CD8-positive, alpha-beta memory T cell (primary cell): Measurements from ENCODE around the gene TTLL9. TPM values are rescaled to one million over a fixed set of nuclear protein-coding genes. Genes with fewer than 3 reads are reported as not detected.

Experiments
- CTCF ChIA-PET: fragments of 350-600 bp; sonication (Branson Sonifier 250); formaldehyde crosslinking; loops from one replicate; lab custom pipeline; 2021; ENCODE audit warnings: antibody characterized with exemption; lab: Charles Lee
- POLR2A ChIA-PET: fragments of 350-600 bp; sonication (Branson Sonifier 250); formaldehyde crosslinking; loops from one replicate; lab custom pipeline; 2021; ENCODE audit warnings: antibody characterized with exemption; lab: Charles Lee
- DNase-seq, 5 donors: peaks; one replicate each; pipeline versions ENCODE4 v3.0.0 to v3.0.0-alpha.2; 2020 to 2022; ENCODE audit warnings: mixed read lengths in 1 of 5
- H3K27ac ChIP-seq: one replicate; pipeline ENCODE4 v1.7.0; 2013; ENCODE audit warnings: low read depth, mild to moderate bottlenecking, low read length, moderate library complexity
- H3K27me3 ChIP-seq: 2 replicates; pipeline ENCODE4 v1.7.0; 2013; ENCODE audit warnings: low read length, mild to moderate bottlenecking; ENCODE audit not compliant: insufficient read depth, poor library complexity, severe bottlenecking
- H3K36me3 ChIP-seq: 2 replicates; pipeline ENCODE4 v1.7.0; 2013; ENCODE audit warnings: mild to moderate bottlenecking, low read length, moderate library complexity; ENCODE audit not compliant: insufficient read depth
- H3K4me1 ChIP-seq: 2 replicates; pipeline ENCODE4 v1.7.0; 2013; ENCODE audit warnings: mild to moderate bottlenecking, low read length, moderate library complexity; ENCODE audit not compliant: insufficient read depth
- H3K4me3 ChIP-seq: 2 replicates; pipeline ENCODE4 v1.7.0; 2013; ENCODE audit warnings: mild to moderate bottlenecking, low read length
- H3K9me3 ChIP-seq: 2 replicates; pipeline ENCODE4 v1.7.0; 2013; ENCODE audit warnings: mild to moderate bottlenecking, low read length
- H3K27ac Mint-ChIP-seq, 8 donors: one replicate each; pipeline ENCODE4 v1.8.0; 2020 to 2021; ENCODE audit warnings: mixed read lengths in 8 of 8, mild to moderate bottlenecking in 6 of 8, inconsistent platforms in 3 of 8, moderate library complexity in 3 of 8
- H3K27me3 Mint-ChIP-seq, 2 donors: one replicate each; pipeline ENCODE4 v1.8.0; 2020 to 2021; ENCODE audit warnings: mixed read lengths in 2 of 2, mild to moderate bottlenecking in 1 of 2, moderate library complexity in 1 of 2
- H3K36me3 Mint-ChIP-seq, 3 donors: one replicate each; pipeline ENCODE4 v1.8.0; 2020 to 2021; ENCODE audit warnings: mixed read lengths in 3 of 3, inconsistent platforms in 1 of 3, mild to moderate bottlenecking in 1 of 3
- H3K4me1 Mint-ChIP-seq, 3 donors: one replicate each; pipeline ENCODE4 v1.8.0; 2020 to 2021; ENCODE audit warnings: mixed read lengths in 3 of 3, inconsistent platforms in 1 of 3, mild to moderate bottlenecking in 1 of 3
- H3K4me3 Mint-ChIP-seq, 7 donors: one replicate each; pipeline ENCODE4 v1.8.0; 2020 to 2021; ENCODE audit warnings: mixed read lengths in 7 of 7, mild to moderate bottlenecking in 6 of 7, moderate library complexity in 4 of 7, inconsistent platforms in 2 of 7
- H3K9me3 Mint-ChIP-seq, 5 donors: one replicate each; pipeline ENCODE4 v1.8.0; 2020 to 2022; ENCODE audit warnings: mixed read lengths in 5 of 5, mild to moderate bottlenecking in 3 of 5, moderate library complexity in 2 of 5, inconsistent platforms in 1 of 5
- polyA plus RNA-seq: library from polyadenylated mRNA; unstranded; fragments of 300-500 nt; fragmentation: Illumina TruSeq; gene quantifications from one replicate; pipeline ENCODE4 v1.2.3, GENCODE V29; 2021
- total RNA-seq, 2 experiments: library from RNA; stranded (reverse); gene quantifications; one replicate each; pipeline ENCODE4 v1.2.3, GENCODE V29; 2021

Gene TTLL9
- total and polyA plus RNA-seq, 3 experiments from 2014 or later = not detected

DNA sequence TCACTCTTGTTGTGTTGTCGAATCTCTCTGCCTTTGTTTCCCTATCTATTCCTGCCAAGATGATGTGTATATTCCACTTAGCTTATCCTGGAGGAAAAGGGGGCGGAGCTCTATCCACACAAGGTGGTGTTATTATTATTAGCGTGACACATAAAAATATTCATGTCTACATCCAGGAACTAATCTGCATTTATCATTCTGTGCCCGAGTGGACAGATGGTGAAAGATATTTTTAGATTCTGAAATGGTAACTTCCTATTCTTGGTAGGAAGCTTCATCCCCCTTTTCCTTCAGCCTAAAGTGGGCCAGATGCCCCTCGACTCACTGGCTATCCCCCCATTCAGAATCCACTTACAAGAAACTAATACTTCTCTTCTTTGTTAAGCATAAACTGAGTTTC is 99.6 kb downstream of the TTLL9 start:
- Mint-ChIP-seq H3K36me3 (peaks cover 0 to 4% (median 0%) of the 10 kb centered on the region in 3 donors), H3K27me3 (peaks cover 40 to 77% of the 10 kb centered on the region in 2 donors), H3K4me3 (peak overlapping the region in 2 of 7 donors; percentile 27 to 65), H3K9me3 (peaks cover 0 to 4% (median 2%) of the 10 kb centered on the region in 5 donors), H3K4me1 (peaks cover 5 to 13% (median 8%) of the 10 kb centered on the region in 3 donors), H3K27ac (peak overlapping the region in 2 of 8 donors; percentile 9 to 29)
- Histone ChIP-seq H3K36me3 (no peaks in the 10 kb centered on the region), H3K27me3 (peaks cover 20% of the 10 kb centered on the region), H3K9me3 (no peaks in the 10 kb centered on the region), H3K27ac (no peak overlapping the region), H3K4me1 (no peaks in the 10 kb centered on the region), H3K4me3 (no peak overlapping the region)
- POLR2A ChIA-PET = no interaction called here
- CTCF ChIA-PET = no interaction called here
- no peak for DNase-seq

DNA sequence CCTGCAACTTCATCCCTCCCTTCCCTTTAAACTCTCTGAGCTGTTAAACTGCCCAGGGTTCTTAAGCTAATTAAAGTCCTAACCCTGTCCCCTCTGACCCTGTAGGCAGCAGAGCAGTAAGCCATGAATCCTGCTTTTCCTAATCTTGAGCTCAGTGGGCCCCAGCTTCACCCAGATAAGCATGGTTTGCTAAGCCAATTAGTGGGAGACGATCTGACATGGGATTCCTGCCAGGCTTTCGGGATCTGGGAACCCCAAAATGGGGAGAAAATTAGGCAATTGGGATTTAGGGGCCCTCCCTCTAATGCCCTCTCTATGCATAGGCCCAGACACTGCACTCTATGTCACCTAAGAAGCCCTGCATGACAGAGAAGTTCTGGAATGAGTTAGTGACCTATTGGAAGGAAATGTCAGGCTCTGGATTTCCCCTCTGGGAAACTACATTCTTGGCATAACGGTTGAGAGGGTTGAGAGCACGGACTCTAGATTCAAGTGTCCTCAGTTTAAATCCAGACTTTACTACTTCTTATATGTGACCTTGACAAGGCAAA is 102.1 kb downstream of the TTLL9 start:
- Mint-ChIP-seq H3K27ac (no peak overlapping the region), H3K36me3 (no peaks in the 10 kb centered on the region), H3K27me3 (peaks cover 25 to 72% of the 10 kb centered on the region in 2 donors), H3K4me1 (peaks cover 4 to 8% (median 5%) of the 10 kb centered on the region in 3 donors), H3K4me3 (no peak overlapping the region), H3K9me3 (peaks cover 0 to 4% (median 2%) of the 10 kb centered on the region in 5 donors)
- DNase-seq = no peak
- CTCF ChIA-PET = interaction anchor here (1.4 kb wide), 1 partner anchor 120 kb away, joined by 3 read pairs; no protein-coding TSS in a partner anchor
- no peaks in the 10 kb centered on the region for H3K9me3 ChIP-seq
- H3K4me3 ChIP-seq = no peak overlapping the region
- no peaks in the 10 kb centered on the region for H3K4me1 ChIP-seq
- peaks cover 11% of the 10 kb centered on the region for H3K27me3 ChIP-seq
- POLR2A ChIA-PET = no interaction called here
- H3K27ac ChIP-seq = no peak overlapping the region
- H3K36me3 ChIP-seq = no peaks in the 10 kb centered on the region

DNA sequence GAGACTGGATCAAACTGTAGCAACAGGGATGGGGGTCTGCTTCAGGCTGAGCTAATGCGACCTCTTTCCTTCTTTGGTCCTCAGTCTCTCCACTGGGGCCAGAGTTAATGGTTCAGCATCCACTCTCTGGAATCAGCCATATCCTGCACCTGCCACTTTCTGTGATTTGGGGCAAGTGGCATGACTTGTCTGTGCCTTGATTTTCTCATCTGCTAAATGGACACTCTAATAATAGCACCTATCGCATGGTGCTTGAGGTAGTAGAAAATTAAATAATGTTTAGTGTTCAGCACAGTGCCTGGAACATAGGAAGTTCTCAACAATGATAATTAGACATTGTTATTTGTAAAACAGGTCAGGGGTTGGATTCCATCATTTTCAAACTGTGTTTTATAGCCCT is 103.9 kb downstream of the TTLL9 start:
- POLR2A ChIA-PET = no interaction called here
- H3K27me3 Mint-ChIP-seq = peaks cover 22 to 71% of the 10 kb centered on the region in 2 donors

DNA sequence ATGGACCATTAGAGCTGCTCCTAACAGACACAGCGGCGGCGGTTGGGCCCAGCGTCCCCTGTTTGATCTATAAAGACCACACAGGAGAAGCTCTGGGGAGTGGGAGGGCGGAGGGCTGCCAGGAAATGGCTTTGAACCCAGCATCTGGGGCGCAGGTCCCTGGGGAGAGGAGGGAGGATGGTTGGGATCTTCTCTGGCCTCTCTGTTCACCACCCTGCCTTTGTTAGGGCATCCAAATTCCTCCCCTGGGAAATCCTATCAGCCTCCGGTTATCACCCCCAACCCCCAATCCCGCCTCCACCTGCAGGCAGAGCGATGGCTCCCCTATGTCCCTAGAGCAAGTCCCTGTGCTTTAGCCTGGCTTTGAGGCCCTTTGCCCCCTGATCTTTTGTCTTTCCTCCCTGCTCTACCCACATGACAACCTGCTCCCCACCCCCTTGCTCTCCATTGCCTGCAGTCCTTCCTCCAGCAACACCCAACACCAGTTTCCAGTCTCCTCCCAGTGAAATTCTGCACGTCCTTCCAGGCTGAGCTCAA is 104.6 kb downstream of the TTLL9 start:
- POLR2A ChIA-PET = no interaction called here
- no peak for DNase-seq
- Histone ChIP-seq H3K9me3 (no peaks in the 10 kb centered on the region), H3K36me3 (no peaks in the 10 kb centered on the region), H3K4me1 (no peaks in the 10 kb centered on the region), H3K4me3 (no peak overlapping the region), H3K27me3 (no peaks in the 10 kb centered on the region), H3K27ac (no peak overlapping the region)
- Mint-ChIP-seq H3K9me3 (peaks cover 0 to 2% (median 0%) of the 10 kb centered on the region in 5 donors), H3K36me3 (peaks cover 0 to 3% (median 0%) of the 10 kb centered on the region in 3 donors), H3K4me3 (no peak overlapping the region), H3K27ac (no peak overlapping the region), H3K27me3 (peaks cover 22 to 69% of the 10 kb centered on the region in 2 donors), H3K4me1 (no peaks in the 10 kb centered on the region)
- CTCF ChIA-PET = no interaction called here

More for the DNA sequence above, 103.9 kb downstream of the TTLL9 start:
- Histone ChIP-seq H3K4me3 (no peak overlapping the region), H3K27me3 (peaks cover 3% of the 10 kb centered on the region), H3K27ac (no peak overlapping the region), H3K4me1 (no peaks in the 10 kb centered on the region), H3K9me3 (no peaks in the 10 kb centered on the region), H3K36me3 (no peaks in the 10 kb centered on the region)
- no peak overlapping the region for H3K4me3 Mint-ChIP-seq
- H3K36me3 Mint-ChIP-seq = peaks cover 0 to under 1% (median 0%) of the 10 kb centered on the region in 3 donors
- H3K9me3 Mint-ChIP-seq = peaks cover 0 to 2% (median 0%) of the 10 kb centered on the region in 5 donors
- H3K27ac Mint-ChIP-seq = no peak overlapping the region
- no peaks in the 10 kb centered on the region for H3K4me1 Mint-ChIP-seq
- CTCF ChIA-PET = no interaction called here
- DNase-seq = no peak

DNA sequence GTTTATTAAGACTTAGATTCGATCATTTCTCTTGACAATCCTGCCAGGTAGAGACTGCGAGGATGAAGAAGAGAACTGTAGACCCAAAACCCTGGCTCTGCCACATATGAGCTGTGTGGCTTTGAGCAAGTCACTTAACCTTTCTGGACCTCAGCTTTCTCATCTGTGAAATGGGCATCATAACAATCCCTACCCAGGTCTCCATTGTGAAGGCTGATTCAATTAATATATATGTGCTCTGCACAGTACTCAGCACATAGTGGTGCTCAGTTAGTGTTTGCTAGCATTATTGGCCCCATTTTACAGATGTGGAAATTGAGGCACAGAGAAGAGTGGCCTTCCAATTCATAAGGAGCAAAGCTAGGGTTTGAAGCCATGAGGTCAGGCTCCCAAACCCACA is 105.4 kb downstream of the TTLL9 start:
- CTCF ChIA-PET = no interaction called here
- Histone ChIP-seq H3K27ac (no peak overlapping the region), H3K36me3 (no peaks in the 10 kb centered on the region), H3K4me1 (no peaks in the 10 kb centered on the region), H3K4me3 (no peak overlapping the region), H3K27me3 (no peaks in the 10 kb centered on the region), H3K9me3 (no peaks in the 10 kb centered on the region)
- DNase-seq = no peak
- Mint-ChIP-seq H3K9me3 (peaks cover 0 to 2% (median 0%) of the 10 kb centered on the region in 5 donors), H3K36me3 (peaks cover 0 to 3% (median 0%) of the 10 kb centered on the region in 3 donors), H3K27ac (no peak overlapping the region), H3K27me3 (peaks cover 23 to 67% of the 10 kb centered on the region in 2 donors), H3K4me3 (no peak overlapping the region), H3K4me1 (no peaks in the 10 kb centered on the region)
- POLR2A ChIA-PET = no interaction called here

DNA sequence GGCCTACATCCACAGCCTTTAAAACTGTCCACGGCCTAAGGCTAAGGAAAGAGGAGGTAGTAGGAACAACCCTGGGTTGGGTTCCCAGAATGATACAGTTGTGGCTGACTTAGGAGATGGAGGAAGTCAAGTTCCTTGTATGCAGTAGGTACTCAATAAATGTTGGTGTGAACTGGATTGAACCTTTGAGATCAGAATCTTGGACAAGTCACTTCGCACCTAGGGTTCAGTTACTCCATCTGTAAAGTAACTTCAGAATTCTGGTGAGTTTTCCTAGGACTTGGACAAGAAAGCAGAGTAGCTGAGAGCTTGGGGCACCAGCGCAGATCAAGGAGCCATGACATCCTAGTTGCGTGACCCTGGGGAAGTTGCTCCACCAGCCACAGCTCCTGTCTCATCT is 106.6 kb downstream of the TTLL9 start:
- H3K9me3 Mint-ChIP-seq = peaks cover 0 to 2% (median 0%) of the 10 kb centered on the region in 5 donors
- ChIA-PET CTCF (no interaction called here), POLR2A (no interaction called here)
- Histone ChIP-seq H3K36me3 (no peaks in the 10 kb centered on the region), H3K4me3 (no peak overlapping the region), H3K27ac (no peak overlapping the region), H3K9me3 (no peaks in the 10 kb centered on the region), H3K4me1 (no peaks in the 10 kb centered on the region), H3K27me3 (no peaks in the 10 kb centered on the region)
- DNase-seq = no peak
- H3K27ac Mint-ChIP-seq = no peak overlapping the region
- no peak overlapping the region for H3K4me3 Mint-ChIP-seq
- peaks cover 0 to 6% (median 0%) of the 10 kb centered on the region in 3 donors for H3K36me3 Mint-ChIP-seq
- H3K4me1 Mint-ChIP-seq = no peaks in the 10 kb centered on the region
- H3K27me3 Mint-ChIP-seq = peaks cover 26 to 69% of the 10 kb centered on the region in 2 donors

DNA sequence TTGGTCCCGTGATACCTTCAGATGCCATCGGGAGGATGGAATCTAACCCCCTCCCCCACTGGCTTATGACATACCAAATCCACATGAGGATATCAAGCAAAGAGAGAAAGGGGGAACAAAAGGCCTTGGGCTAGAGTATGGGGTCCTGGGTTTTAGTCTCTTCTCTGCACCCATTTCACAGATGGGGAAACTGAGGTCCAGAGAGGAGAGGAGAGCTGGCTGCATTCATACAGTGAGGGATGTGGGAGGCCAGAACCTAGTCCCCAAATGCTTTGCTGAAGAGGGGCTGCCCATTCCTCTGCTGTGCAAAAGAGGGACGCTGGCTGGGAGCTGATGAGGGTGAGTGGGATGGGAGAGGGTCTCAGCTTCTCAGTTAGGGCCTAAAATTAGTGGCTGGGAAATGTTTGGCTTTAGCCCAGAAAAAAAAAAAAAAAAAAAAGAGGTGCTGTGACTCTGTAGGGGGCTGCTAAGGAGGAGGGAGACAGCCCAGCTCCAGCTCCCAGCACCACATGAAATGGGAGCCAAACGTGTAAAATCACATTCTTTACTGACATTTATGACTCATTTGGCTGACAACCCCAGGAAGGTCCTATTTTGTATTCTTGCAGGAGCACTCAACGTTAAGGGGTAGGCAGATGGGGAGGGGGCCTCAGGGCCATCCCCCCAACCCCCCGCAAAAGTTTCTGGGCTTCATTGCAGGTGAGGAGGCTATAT is 109.4 kb downstream of the TTLL9 start:
- ChIA-PET CTCF (no interaction called here), POLR2A (no interaction called here)
- Mint-ChIP-seq H3K27me3 (peaks cover 17 to 59% of the 10 kb centered on the region in 2 donors), H3K4me3 (no peak overlapping the region), H3K36me3 (peaks cover 0 to 6% (median 0%) of the 10 kb centered on the region in 3 donors), H3K4me1 (no peaks in the 10 kb centered on the region), H3K9me3 (peaks cover 0 to 2% (median 0%) of the 10 kb centered on the region in 5 donors), H3K27ac (no peak overlapping the region)
- Histone ChIP-seq H3K36me3 (no peaks in the 10 kb centered on the region), H3K27ac (no peak overlapping the region), H3K4me1 (no peaks in the 10 kb centered on the region), H3K4me3 (no peak overlapping the region), H3K9me3 (no peaks in the 10 kb centered on the region), H3K27me3 (no peaks in the 10 kb centered on the region)
- no peak for DNase-seq

DNA sequence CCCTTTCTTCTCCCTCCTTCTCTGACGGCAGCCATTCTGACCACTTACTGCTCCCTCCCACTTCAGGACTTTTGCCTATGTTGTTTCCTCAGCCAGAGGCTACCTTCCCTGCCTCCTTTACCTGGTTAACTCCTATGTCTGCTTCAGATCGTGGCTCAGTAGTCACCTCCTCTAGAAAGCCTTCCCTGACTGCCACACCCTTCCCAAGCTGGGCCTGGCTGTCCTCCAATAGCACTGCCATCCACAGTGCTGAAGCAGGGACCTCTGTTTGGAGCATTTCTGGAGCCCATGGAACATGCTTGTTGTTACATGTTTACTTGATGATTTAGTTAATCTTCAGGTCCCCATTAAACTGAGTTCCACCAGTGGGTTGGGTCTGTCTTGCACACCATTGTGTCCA is 111.3 kb downstream of the TTLL9 start:
- H3K4me1 Mint-ChIP-seq = no peaks in the 10 kb centered on the region
- H3K9me3 Mint-ChIP-seq = no peaks in the 10 kb centered on the region

More for the DNA sequence above, 111.3 kb downstream of the TTLL9 start:
- H3K27me3 Mint-ChIP-seq = peaks cover 12 to 47% of the 10 kb centered on the region in 2 donors
- DNase-seq = no peak
- H3K4me3 Mint-ChIP-seq = no peak overlapping the region
- Histone ChIP-seq H3K9me3 (no peaks in the 10 kb centered on the region), H3K4me3 (no peak overlapping the region), H3K27me3 (no peaks in the 10 kb centered on the region), H3K4me1 (no peaks in the 10 kb centered on the region), H3K36me3 (no peaks in the 10 kb centered on the region), H3K27ac (no peak overlapping the region)
- H3K36me3 Mint-ChIP-seq = peaks cover 0 to 6% (median 0%) of the 10 kb centered on the region in 3 donors
- ChIA-PET CTCF (no interaction called here), POLR2A (no interaction called here)
- no peak overlapping the region for H3K27ac Mint-ChIP-seq
